ENCODE data around the gene TCF12.
"Not testable (repeated sequence)": the region's sequence is repeated elsewhere in the genome, so short reads cannot be mapped to it uniquely, and the experiment has no call there.

TCF12 gene

GRCh38 chr15:57144448-57144847, 226.0 kb downstream of the TCF12 start:
- DNase-seq = no peak

GRCh38 chr15:57146506-57147201, 228.2 kb downstream of the TCF12 start:
- DNase-seq = peak in 1 of 2 donors; percentile 39

- DNase-seq = no peak
These were observed 229.2 kb downstream of the TCF12 start for GRCh38 chr15:57147621-57148020.

GRCh38 chr15:57148262-57148661, 229.8 kb downstream of the TCF12 start:
- DNase-seq = no peak

GRCh38 chr15:57149196-57149595, 230.8 kb downstream of the TCF12 start:
- DNase-seq = no peak

- DNase-seq = no peak
These were observed 231.8 kb downstream of the TCF12 start for GRCh38 chr15:57150066-57150865.

- DNase-seq = not testable (repeated sequence)
These were observed 232.4 kb downstream of the TCF12 start for GRCh38 chr15:57150866-57151203.

GRCh38 chr15:57152133-57152532, 233.7 kb downstream of the TCF12 start:
- DNase-seq = no peak

GRCh38 chr15:57152666-57153539, 234.5 kb downstream of the TCF12 start:
- peak in 1 of 2 donors; percentile 8 for DNase-seq

GRCh38 chr15:57156210-57156884, 237.9 kb downstream of the TCF12 start:
- no peak for DNase-seq

- no peak for DNase-seq
These were observed 240.1 kb downstream of the TCF12 start for GRCh38 chr15:57158589-57158988.

GRCh38 chr15:57158997-57159668, 240.7 kb downstream of the TCF12 start:
- no peak for DNase-seq

GRCh38 chr15:57159767-57160166, 241.3 kb downstream of the TCF12 start:
- no peak for DNase-seq

- DNase-seq = no peak
These were observed 242.5 kb downstream of the TCF12 start for GRCh38 chr15:57160823-57161560.

GRCh38 chr15:57164251-57164650, 245.8 kb downstream of the TCF12 start:
- not testable (repeated sequence) for DNase-seq

- DNase-seq = no peak
These were observed 247.5 kb downstream of the TCF12 start for GRCh38 chr15:57165992-57166391.

GRCh38 chr15:57167821-57168395, 249.5 kb downstream of the TCF12 start:
- no peak for DNase-seq

- no peak for DNase-seq
These were observed 251.2 kb downstream of the TCF12 start for GRCh38 chr15:57169643-57170042.

- DNase-seq = no peak
These were observed 253.0 kb downstream of the TCF12 start for GRCh38 chr15:57171426-57171825.

- DNase-seq = no peak
These were observed 254.5 kb downstream of the TCF12 start for GRCh38 chr15:57172925-57173324.

GRCh38 chr15:57183041-57183440, 264.6 kb downstream of the TCF12 start:
- DNase-seq = no peak
